ENCODE results near the gene LEMD2. TPM values are rescaled to one million over a fixed set of nuclear protein-coding genes. Genes with fewer than 3 reads are reported as not detected.

LEMD2 gene
- polyA plus RNA-seq, 2 of the 4 experiments (the other 2 are of a cell fraction), result 43.2 to 48.8 TPM

- H3K4me1 ChIP-seq, result peaks cover 6% of the 10 kb centered on the region; the same call in 2 of the 3 replicates
- no peaks in the 10 kb centered on the region for H3K9me3 ChIP-seq
- CTCF ChIA-PET, result interaction anchor here (0.9 to 1.5 kb wide), 3 partner anchors 10 to 28 kb away, joined by 3 to 4 read pairs (median 3); no protein-coding TSS in a partner anchor
- FAIRE-seq (no peak), ATAC-seq (no peak), DNase-seq (ENCODE audit: low read depth in 1 of 2, low spot score in 1 of 2) (no peak)
- WGBS (ENCODE audit: missing lambda C conversion rate), result 48% methylated on average over 4 of the region's 4 CpGs
- no peak overlapping the region for H3K27ac ChIP-seq
- POLR2A ChIA-PET, result no interaction called here
- no peak for TF ChIP-seq ZSCAN20 (CRISPR knock-in tag; IDR thresholded peaks at IDR 0.05)
- no peak for TF ChIP-seq HES2 (IDR thresholded peaks at IDR 0.05)
- no peak for TF ChIP-seq JUN (IDR thresholded peaks at IDR 0.05)
- no peak for TF ChIP-seq KDM1A (IDR thresholded peaks at IDR 0.05; ENCODE audit: low read depth)
- TF ChIP-seq MAX (IDR thresholded peaks at IDR 0.05), result no peak
- no peak for TF ChIP-seq ATOH8 (CRISPR knock-in tag; IDR thresholded peaks at IDR 0.05; ENCODE audit: low read depth)
- no peak for TF ChIP-seq CHD4 (IDR thresholded peaks at IDR 0.05; ENCODE audit: borderline replicate concordance)
- no peak for TF ChIP-seq BCL3 (IDR thresholded peaks at IDR 0.05)
- no peak for TF ChIP-seq NR3C1 (IDR thresholded peaks at IDR 0.05)
- no peak for TF ChIP-seq FOSB (CRISPR knock-in tag; IDR thresholded peaks at IDR 0.05)
- no peak for TF ChIP-seq USF2 (IDR thresholded peaks at IDR 0.05)
- TF ChIP-seq RNF2 (IDR thresholded peaks at IDR 0.05; ENCODE audit: borderline replicate concordance, low read depth), result no peak
- TF ChIP-seq HOXA7 (CRISPR knock-in tag; IDR thresholded peaks at IDR 0.05), result no peak
- no peak for TF ChIP-seq JUNB (IDR thresholded peaks at IDR 0.05)
- no peak for TF ChIP-seq KDM5A (IDR thresholded peaks at IDR 0.05)
- no peak for TF ChIP-seq MAZ (IDR thresholded peaks at IDR 0.05; ENCODE audit: borderline replicate concordance, low read depth, low read length)
- no peak for TF ChIP-seq TP53 (CRISPR knock-in tag; IDR thresholded peaks at IDR 0.05)
- no peak for TF ChIP-seq ZC3H11A (IDR thresholded peaks at IDR 0.05)
- no peak for TF ChIP-seq CEBPB (IDR thresholded peaks at IDR 0.05)
- TF ChIP-seq ZNF302 (CRISPR knock-in tag; IDR thresholded peaks at IDR 0.05), result no peak
- no peak overlapping the region for H3K4me3 ChIP-seq
- no peak overlapping the region for H3K4me2 ChIP-seq
Observed at GRCh38 chr6:33799454-33800113, 10.7 kb upstream of the LEMD2 start.

GRCh38 chr6:33798343-33798848, 9.5 kb upstream of the LEMD2 start:
- ATAC-seq, result no peak
- no peak for FAIRE-seq
- peaks cover 7% of the 10 kb centered on the region; the same call in 2 of the 3 replicates for H3K4me1 ChIP-seq
- no peaks in the 10 kb centered on the region for H3K9me3 ChIP-seq
- DNase-seq (ENCODE audit: low read depth in 1 of 2, low spot score in 1 of 2), result no peak
- H3K4me3 ChIP-seq, result no peak overlapping the region
- ChIA-PET CTCF (interaction anchor here (1.0 to 1.5 kb wide), 4 partner anchors 11 to 50 kb away, joined by 3 to 4 read pairs (median 3); no protein-coding TSS in a partner anchor), POLR2A (no interaction called here)
- WGBS (ENCODE audit: missing lambda C conversion rate), result 78% methylated on average over 13 of the region's 13 CpGs
- no peak overlapping the region for H3K4me2 ChIP-seq
- TF ChIP-seq ATOH8 (CRISPR knock-in tag; IDR thresholded peaks at IDR 0.05; ENCODE audit: low read depth), result no peak
- no peak for TF ChIP-seq E2F6 (IDR thresholded peaks at IDR 0.05; ENCODE audit: borderline replicate concordance, low read depth)
- TF ChIP-seq TFCP2L1 (CRISPR knock-in tag; IDR thresholded peaks at IDR 0.05), result no peak
- TF ChIP-seq KDM1A (IDR thresholded peaks at IDR 0.05; ENCODE audit: low read depth), result no peak
- TF ChIP-seq FOSL2 (IDR thresholded peaks at IDR 0.05), result no peak
- TF ChIP-seq FOSL2 (CRISPR knock-in tag; IDR thresholded peaks at IDR 0.05), result no peak
- no peak for TF ChIP-seq EP300 (IDR thresholded peaks at IDR 0.05)
- no peak for TF ChIP-seq HOXA7 (CRISPR knock-in tag; IDR thresholded peaks at IDR 0.05)
- no peak for TF ChIP-seq MYC (IDR thresholded peaks at IDR 0.05; ENCODE audit: borderline replicate concordance, low read length)
- TF ChIP-seq POLR2AphosphoS2 (conservative IDR thresholded peaks at IDR 0.05; ENCODE audit: low read length), result no peak
- TF ChIP-seq PBX3 (IDR thresholded peaks at IDR 0.05), result no peak
- no peak for TF ChIP-seq NFE2L2 (conservative IDR thresholded peaks at IDR 0.05; ENCODE audit: low read length)
- no peak for TF ChIP-seq FOSB (CRISPR knock-in tag; IDR thresholded peaks at IDR 0.05)
- TF ChIP-seq ZFP36 (IDR thresholded peaks at IDR 0.05; ENCODE audit: borderline replicate concordance, partially characterized antibody), result no peak
- no peak overlapping the region for H3K27ac ChIP-seq

All from A549 (cell line).